AG04449 (cell line): ENCODE data around the gene SUGCT.

Experiments
- CTCF ChIA-PET: fragments of 350-600 bp; formaldehyde crosslinking; extraction: SDS; loops from one replicate; lab custom pipeline; 2021; ENCODE audit warnings: antibody characterized with exemption; lab: Yijun Ruan, JAX
- POLR2A ChIA-PET: fragments of 400-600, 350-600 bp; formaldehyde crosslinking; extraction: SDS; loops from one replicate; lab custom pipeline; 2020; ENCODE audit warnings: antibody characterized with exemption, inconsistent platforms; lab: Yijun Ruan, JAX
- DNase-seq: peaks from one replicate; pipeline ENCODE4 v3.0.0-alpha.2; 2010; ENCODE audit warnings: low read depth, low spot score
- H3K4me3 ChIP-seq: 2 replicates; pipeline ENCODE4 v1.5.1; 2011; ENCODE audit warnings: low read depth, mild to moderate bottlenecking, control low read depth, low read length
- TF ChIP-seq, protein P1 (sequence below): IDR thresholded peaks from one replicate; pipeline ENCODE4 v1.5.1; 2011; ENCODE audit warnings: mild to moderate bottlenecking, moderate library complexity, low read length, control low read depth, inconsistent platforms; ENCODE audit not compliant: insufficient read depth; ENCODE audit errors: missing control alignments

Gene SUGCT

GRCh38 chr7:40519009-40519408, 384.2 kb downstream of the SUGCT start:
- ChIA-PET CTCF (interaction anchor here (1.6 kb wide), 1 partner anchor 34 kb away, joined by 3 read pairs; no protein-coding TSS in a partner anchor), POLR2A (no interaction called here)
- no peak overlapping the region for H3K4me3 ChIP-seq
- TF ChIP-seq, protein P1, sequence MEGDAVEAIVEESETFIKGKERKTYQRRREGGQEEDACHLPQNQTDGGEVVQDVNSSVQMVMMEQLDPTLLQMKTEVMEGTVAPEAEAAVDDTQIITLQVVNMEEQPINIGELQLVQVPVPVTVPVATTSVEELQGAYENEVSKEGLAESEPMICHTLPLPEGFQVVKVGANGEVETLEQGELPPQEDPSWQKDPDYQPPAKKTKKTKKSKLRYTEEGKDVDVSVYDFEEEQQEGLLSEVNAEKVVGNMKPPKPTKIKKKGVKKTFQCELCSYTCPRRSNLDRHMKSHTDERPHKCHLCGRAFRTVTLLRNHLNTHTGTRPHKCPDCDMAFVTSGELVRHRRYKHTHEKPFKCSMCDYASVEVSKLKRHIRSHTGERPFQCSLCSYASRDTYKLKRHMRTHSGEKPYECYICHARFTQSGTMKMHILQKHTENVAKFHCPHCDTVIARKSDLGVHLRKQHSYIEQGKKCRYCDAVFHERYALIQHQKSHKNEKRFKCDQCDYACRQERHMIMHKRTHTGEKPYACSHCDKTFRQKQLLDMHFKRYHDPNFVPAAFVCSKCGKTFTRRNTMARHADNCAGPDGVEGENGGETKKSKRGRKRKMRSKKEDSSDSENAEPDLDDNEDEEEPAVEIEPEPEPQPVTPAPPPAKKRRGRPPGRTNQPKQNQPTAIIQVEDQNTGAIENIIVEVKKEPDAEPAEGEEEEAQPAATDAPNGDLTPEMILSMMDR: no peak
- DNase-seq: no peak

GRCh38 chr7:40520986-40521738, 386.4 kb downstream of the SUGCT start:
- ChIA-PET POLR2A (no interaction called here), CTCF (interaction anchor here (1.4 kb wide), 1 partner anchor 289 kb away, joined by 4 read pairs; no protein-coding TSS in a partner anchor)
- H3K4me3 ChIP-seq: no peak overlapping the region
- TF ChIP-seq, protein P1: no peak
- DNase-seq: no peak

DNA sequence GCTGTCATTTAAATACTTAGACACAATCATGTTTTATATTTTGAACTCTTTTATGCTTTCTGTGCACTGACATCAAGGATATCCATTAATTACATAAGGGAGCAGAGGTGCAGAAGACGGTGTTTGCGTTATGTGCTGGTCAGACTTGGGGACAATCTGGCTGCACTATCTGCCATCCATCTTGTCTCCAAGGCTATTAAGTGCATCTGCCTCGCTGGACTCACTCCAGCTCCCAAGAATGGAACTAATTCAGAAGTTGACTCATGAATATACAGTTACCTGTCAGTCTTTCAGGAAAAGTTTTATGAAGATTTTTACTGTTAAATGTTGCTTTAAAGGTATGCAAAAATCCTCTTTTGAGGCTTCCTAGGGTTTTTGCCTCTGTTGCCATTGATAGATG, 391.0 kb downstream of the SUGCT start:
- TF ChIP-seq, protein P1: no peak
- no peak for DNase-seq
- ChIA-PET POLR2A (no interaction called here), CTCF (no interaction called here)
- no peak overlapping the region for H3K4me3 ChIP-seq

GRCh38 chr7:40526951-40527715, 392.3 kb downstream of the SUGCT start:
- TF ChIP-seq, protein P1: no peak
- no peak overlapping the region for H3K4me3 ChIP-seq
- DNase-seq: no peak
- ChIA-PET POLR2A (no interaction called here), CTCF (no interaction called here)

DNA sequence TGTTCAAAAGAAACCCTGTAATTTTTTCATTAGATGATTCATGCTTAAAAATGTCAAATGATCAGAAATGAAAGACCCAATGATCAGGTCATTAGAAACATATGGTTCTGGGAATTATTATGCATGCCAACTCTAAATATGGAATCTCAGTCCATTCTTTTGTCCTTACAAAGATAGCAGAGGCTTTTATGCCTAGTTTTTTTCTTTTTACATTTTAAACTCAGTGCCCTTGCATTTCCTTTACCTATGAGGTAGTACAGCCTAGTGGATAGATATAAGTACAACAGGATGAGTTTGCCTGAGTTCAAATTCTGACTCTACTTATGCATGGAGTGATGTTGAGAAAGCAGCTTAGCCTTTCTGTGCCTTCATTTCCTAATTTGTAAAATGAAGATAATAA, 392.9 kb downstream of the SUGCT start:
- CTCF ChIA-PET: no interaction called here
- POLR2A ChIA-PET: no interaction called here
- TF ChIP-seq, protein P1: no peak

GRCh38 chr7:40530292-40530691, 395.5 kb downstream of the SUGCT start:
- DNase-seq: peak; percentile 55
- no peak overlapping the region for H3K4me3 ChIP-seq
- CTCF ChIA-PET: interaction anchor here (0.6 kb wide), 1 partner anchor 1200 kb away, joined by 3 read pairs; no protein-coding TSS in a partner anchor
- TF ChIP-seq, protein P1: no peak
- POLR2A ChIA-PET: no interaction called here

More for the DNA sequence above, 392.9 kb downstream of the SUGCT start:
- H3K4me3 ChIP-seq: no peak overlapping the region
- DNase-seq: no peak
